K562 (cell line): Measurements from ENCODE around the gene TMEM170A. TPM values are rescaled to one million over a fixed set of nuclear protein-coding genes. Genes with fewer than 3 reads are reported as not detected.

Experiments used
- CHCHD3 ChIP-seq: fragments of 250-450 bp; sonication (Bioruptor Pico); IDR thresholded peaks from 2 replicates; pipeline ENCODE4 v2.1.2; 2022; ENCODE audit warnings: mild to moderate bottlenecking
- CTCF ChIP-seq, 3 experiments: IDR thresholded peaks in 2 of 3; conservative IDR thresholded peaks in 1 of 3; 2 replicates each; pipeline ENCODE4 v1.5.1; 2011 to 2012; ENCODE audit warnings: low read length in 3 of 3, mild to moderate bottlenecking in 3 of 3, control low read depth in 2 of 3, improper control_type of control experiment in 1 of 3, inconsistent platforms in 1 of 3, low read depth in 1 of 3, mixed read lengths in 1 of 3, moderate library complexity in 1 of 3; ENCODE audit not compliant: insufficient read depth in 2 of 3
- E2F8 ChIP-seq: fragments of 450-650 bp; IDR thresholded peaks from 2 replicates; pipeline ENCODE4 v1.7.1; 2018; ENCODE audit warnings: mild to moderate bottlenecking, low read depth; ENCODE audit not compliant: partially characterized antibody
- EZH2 ChIP-seq: IDR thresholded peaks from 2 replicates; pipeline ENCODE4 v1.6.1; 2012; ENCODE audit warnings: low read depth, mild to moderate bottlenecking, inconsistent platforms, low read length, borderline replicate concordance
- FOXK1 ChIP-seq: sonication (generic); formaldehyde crosslinking; IDR thresholded peaks from 2 replicates; pipeline ENCODE4 v1.8.0; 2022; ENCODE audit warnings: missing genetic modification reagents, mild to moderate bottlenecking, borderline replicate concordance
- HMG20B ChIP-seq: fragments of 250-450 bp; sonication (Bioruptor Pico); IDR thresholded peaks from 2 replicates; pipeline ENCODE4 v1.5.0; 2021; ENCODE audit warnings: mild to moderate bottlenecking
- ILF3 ChIP-seq: fragments of 450-650 bp; IDR thresholded peaks from 2 replicates; pipeline ENCODE4 v1.6.1; 2018; ENCODE audit warnings: antibody characterized with exemption, mild to moderate bottlenecking, moderate library complexity, borderline replicate concordance
- KAT8 ChIP-seq: fragments of 450-650 bp; IDR thresholded peaks from 2 replicates; pipeline ENCODE4 v1.6.1; 2016; ENCODE audit warnings: low read depth, mild to moderate bottlenecking
- MEF2D ChIP-seq: conservative IDR thresholded peaks from 2 replicates; pipeline ENCODE4 v1.6.1; 2016; ENCODE audit warnings: low read depth, missing genetic modification characterization, missing compliant biosample characterization
- MEIS2 ChIP-seq: fragments of 450-650 bp; IDR thresholded peaks from 2 replicates; pipeline ENCODE4 v1.6.1; 2014; ENCODE audit warnings: mild to moderate bottlenecking; ENCODE audit not compliant: partially characterized antibody
- NCOA2 ChIP-seq, 2 experiments: fragments of 450-650 bp; IDR thresholded peaks; 2 replicates each; pipeline ENCODE4 v1.6.1; 2018; ENCODE audit warnings: mild to moderate bottlenecking in 2 of 2, moderate library complexity in 1 of 2; ENCODE audit not compliant: partially characterized antibody in 2 of 2
- PBX2 ChIP-seq, 2 experiments: IDR thresholded peaks in 1 of 2; conservative IDR thresholded peaks in 1 of 2; 2 replicates each; pipeline ENCODE4 v1.6.1; 2016; ENCODE audit warnings: low read depth in 2 of 2, mild to moderate bottlenecking in 1 of 2, missing compliant biosample characterization in 1 of 2, missing genetic modification characterization in 1 of 2, moderate library complexity in 1 of 2
- PTRF ChIP-seq: fragments of 450-650 bp; IDR thresholded peaks from 2 replicates; pipeline ENCODE4 v1.6.1; 2016; ENCODE audit warnings: mild to moderate bottlenecking, missing genetic modification characterization, missing compliant biosample characterization
- RB1 ChIP-seq: fragments of 450-650 bp; IDR thresholded peaks from 2 replicates; pipeline ENCODE4 v1.6.1; 2017; ENCODE audit warnings: low read depth, mild to moderate bottlenecking
- TAF1 ChIP-seq: IDR thresholded peaks from 2 replicates; pipeline ENCODE4 v1.6.1; 2011; ENCODE audit warnings: mild to moderate bottlenecking, low read length, moderate library complexity; ENCODE audit not compliant: insufficient read depth, control insufficient read depth, severe bottlenecking; ENCODE audit errors: extremely low read depth
- TFE3 ChIP-seq: fragments of 450-650 bp; formaldehyde crosslinking; IDR thresholded peaks from 2 replicates; pipeline ENCODE4 v1.4.0; 2020; ENCODE audit warnings: mild to moderate bottlenecking, mixed read lengths
- ZNF263 ChIP-seq: sonication (generic); formaldehyde crosslinking; IDR thresholded peaks from 2 replicates; pipeline ENCODE4 v1.8.0; 2022; ENCODE audit warnings: mild to moderate bottlenecking, missing genetic modification reagents, borderline replicate concordance
- polyA plus RNA-seq, 8 experiments: library from polyadenylated mRNA; depleted of rRNA in 4 of 8; stranded (reverse) in 5 of 8; unstranded in 3 of 8; fragments of >200 nt; fragmentation: Nextera tagmentation in 2 of 8; fragmentation: Illumina TruSeq in 1 of 8; extraction: Ambion mirVana in 2 of 8; extraction: Trizol in 1 of 8; gene quantifications; 2 replicates each; pipeline versions ENCODE4 v1.2.1 to v1.2.3, GENCODE V29; 2011 to 2014; ENCODE audit warnings: inconsistent platforms in 1 of 8, missing spikeins in 1 of 8
- total RNA-seq, 7 experiments: library from RNA; depleted of rRNA in 6 of 7; stranded (reverse); fragments of >200 nt in 6 of 7; fragmentation: Illumina TruSeq in 2 of 7; extraction: Trizol in 2 of 7; gene quantifications; 2 replicates each; pipeline versions ENCODE4 v1.2.1 to v1.2.3, GENCODE V29; 2011 to 2021; ENCODE audit warnings: low replicate concordance in 1 of 7

The TMEM170A gene
- total and polyA plus RNA-seq, 9 of the 15 experiments (the other 6 are each of a cell fraction or from before 2014, with no cell fraction given) = 6.1 to 30.2 (median 15.0) TPM

- peak; percentile 20; the same call in 1 of the 2 replicates for TF ChIP-seq TFE3
- peak; percentile 99 for TF ChIP-seq E2F8
- TF ChIP-seq CTCF (IDR thresholded peaks at IDR 0.05 in 2 of 3, conservative IDR thresholded peaks at IDR 0.05 in 1 of 3; ENCODE audit: insufficient read depth in 2 of 3, low read depth in 1 of 3, low read length in 3 of 3) = peak in 2 of 3 experiments; percentile 8 to 30; a peak in 2 of 6 replicates
- TF ChIP-seq NCOA2 (IDR thresholded peaks at IDR 0.05; ENCODE audit: partially characterized antibody in 2 of 2) = no peak
- no peak for TF ChIP-seq CHCHD3
- TF ChIP-seq EZH2 = no peak
- TF ChIP-seq HMG20B (CRISPR knock-in tag) = no peak
- no peak for TF ChIP-seq PBX2 (CRISPR knock-in tag; IDR thresholded peaks at IDR 0.05; ENCODE audit: low read depth)
- no peak for TF ChIP-seq PBX2 (tag; conservative IDR thresholded peaks at IDR 0.05; ENCODE audit: low read depth)
- no peak for TF ChIP-seq TAF1
- TF ChIP-seq ZNF263 = peak; percentile 47
- no peak for TF ChIP-seq MEF2D
- no peak for TF ChIP-seq KAT8
- no peak for TF ChIP-seq FOXK1
- TF ChIP-seq ILF3 = no peak
- peak; percentile 97 for TF ChIP-seq RB1
- no peak for TF ChIP-seq MEIS2
- TF ChIP-seq PTRF (tag) = no peak
Measured at GRCh38 chr16:75432828-75433731, 31.4 kb downstream of the TMEM170A start, which contains the start of gene CFDP1 (continued).
